Muscle of arm (tissue), 12 donors: ENCODE measurements around the gene MCF2L. TPM values are rescaled to one million over a fixed set of nuclear protein-coding genes. Genes with fewer than 3 reads are reported as not detected.

ENCODE experiments used
- DNase-seq: peaks from one replicate; pipeline ENCODE4 v3.0.0-alpha.2; 2013
- polyA plus RNA-seq, 12 donors: library from polyadenylated mRNA; unstranded; fragments of 120-200 nt; gene quantifications; one replicate each; pipeline ENCODE4 v1.2.1, GENCODE V29; 2013; ENCODE audit not compliant: insufficient read length in 12 of 12

The MCF2L gene
- polyA plus RNA-seq, 12 donors, result 13.7 to 50.7 (median 22.0) TPM; not detected in 1

DNA sequence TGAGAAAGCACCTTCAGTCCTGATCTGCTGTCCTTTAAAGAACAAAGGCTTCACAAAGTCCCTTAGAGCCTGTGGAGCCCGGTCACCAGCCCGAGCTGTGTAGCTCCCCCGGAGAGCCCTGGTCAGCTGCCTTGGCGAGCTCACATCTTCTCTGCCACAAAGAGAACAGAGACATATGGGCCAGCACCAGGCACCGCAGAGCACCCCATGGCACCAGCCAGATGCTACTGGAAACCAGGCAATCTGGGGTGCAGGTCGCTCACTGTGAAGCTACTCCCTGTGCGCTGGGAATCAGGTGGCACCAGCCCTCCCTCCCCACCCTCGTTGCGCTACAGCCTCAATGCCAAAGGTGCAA is 92.2 kb downstream of the MCF2L start:
- DNase-seq, result no peak

DNA sequence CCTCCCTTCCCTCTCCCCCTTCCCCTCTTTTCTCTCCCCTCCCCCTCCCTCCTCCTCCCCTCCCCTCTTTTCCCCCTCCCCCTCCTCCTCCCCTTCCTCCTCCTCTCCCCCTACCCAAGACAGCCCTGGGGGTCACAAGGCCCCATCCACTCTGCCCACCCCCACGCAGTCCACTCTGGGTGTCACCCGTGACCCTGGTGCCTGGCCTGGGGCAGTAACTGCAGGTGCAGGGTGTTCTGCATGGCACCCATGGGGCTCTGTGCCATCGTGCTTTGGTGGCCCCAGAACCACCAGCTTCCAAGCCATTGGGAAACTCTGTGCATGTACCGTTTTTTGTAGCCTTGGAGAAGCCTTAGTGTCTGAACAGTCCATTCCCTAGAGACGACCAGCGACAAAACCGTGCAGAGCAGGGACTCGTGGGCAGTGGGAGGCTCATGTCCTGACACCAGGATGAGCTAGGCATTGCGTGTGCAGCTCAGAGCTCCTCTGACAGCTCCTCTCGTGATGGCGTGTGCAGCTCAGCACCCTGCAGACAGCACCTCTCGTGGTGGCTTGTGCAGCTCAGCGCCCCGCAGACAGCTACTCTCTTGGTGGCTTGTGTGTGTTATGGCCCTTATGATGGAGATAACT is 92.9 kb downstream of the MCF2L start:
- no peak for DNase-seq

DNA sequence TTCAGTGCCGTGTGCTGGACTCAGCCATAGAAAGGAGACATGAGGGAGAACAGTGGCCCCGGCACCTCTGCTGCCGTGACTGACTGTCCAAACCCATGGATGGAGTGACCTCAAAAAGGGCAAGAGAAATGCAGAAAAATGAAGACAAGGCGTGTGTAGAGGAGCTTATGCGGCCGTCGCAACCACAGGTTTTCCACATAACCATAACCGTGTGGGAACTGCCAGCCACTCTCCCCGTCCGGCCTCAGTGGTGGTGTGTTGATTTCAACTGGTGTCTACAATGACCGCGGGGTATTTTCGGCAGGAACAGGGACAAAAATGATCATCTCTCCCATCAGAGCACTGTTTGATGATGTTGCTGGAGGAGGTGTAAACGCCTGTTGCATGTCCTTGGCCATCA is 93.7 kb downstream of the MCF2L start:
- no peak for DNase-seq

DNA sequence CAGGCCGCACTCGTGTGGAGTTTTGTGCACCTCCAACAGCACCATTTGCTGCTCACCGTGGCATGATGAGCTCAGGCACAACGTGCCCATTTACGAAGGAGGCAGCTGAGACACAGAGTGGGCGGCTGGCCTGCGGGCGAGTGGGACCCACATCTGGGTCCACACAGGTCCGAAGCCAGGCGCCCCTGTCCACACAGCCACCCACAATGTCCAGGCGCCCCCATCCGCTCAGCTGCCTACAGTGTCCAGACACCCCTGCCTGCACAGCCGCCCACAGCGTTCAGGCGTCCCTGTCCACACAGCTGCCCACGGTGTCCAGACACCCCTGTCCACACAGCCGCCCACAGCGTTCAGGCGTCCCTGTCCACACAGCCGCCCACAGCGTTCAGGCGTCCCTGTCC is 94.1 kb downstream of the MCF2L start:
- no peak for DNase-seq

DNA sequence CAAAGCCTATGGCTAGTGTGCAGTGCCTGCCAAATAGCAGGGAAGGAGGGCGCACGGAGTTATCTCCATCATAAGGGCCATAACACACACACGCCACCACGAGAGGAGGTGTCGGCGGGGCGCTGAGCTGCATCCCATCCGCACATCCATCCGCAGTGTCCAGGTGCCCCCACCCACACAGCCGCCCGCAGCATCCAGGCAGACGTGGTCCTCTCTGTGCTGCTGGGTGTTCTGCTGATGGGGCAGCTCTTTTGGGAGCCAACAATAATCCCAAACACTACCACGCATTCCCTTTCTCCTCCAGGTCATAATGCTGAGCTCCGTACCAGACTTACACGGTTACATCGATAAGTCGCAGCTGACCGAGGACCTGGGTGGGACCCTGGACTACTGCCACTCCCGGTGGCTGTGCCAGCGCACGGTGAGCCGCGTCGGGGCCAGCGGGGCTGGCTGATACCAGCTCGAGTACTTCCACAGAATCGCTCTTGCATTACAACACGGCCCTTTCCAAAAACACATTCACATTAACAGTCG is 95.1 kb downstream of the MCF2L start:
- DNase-seq, result no peak

DNA sequence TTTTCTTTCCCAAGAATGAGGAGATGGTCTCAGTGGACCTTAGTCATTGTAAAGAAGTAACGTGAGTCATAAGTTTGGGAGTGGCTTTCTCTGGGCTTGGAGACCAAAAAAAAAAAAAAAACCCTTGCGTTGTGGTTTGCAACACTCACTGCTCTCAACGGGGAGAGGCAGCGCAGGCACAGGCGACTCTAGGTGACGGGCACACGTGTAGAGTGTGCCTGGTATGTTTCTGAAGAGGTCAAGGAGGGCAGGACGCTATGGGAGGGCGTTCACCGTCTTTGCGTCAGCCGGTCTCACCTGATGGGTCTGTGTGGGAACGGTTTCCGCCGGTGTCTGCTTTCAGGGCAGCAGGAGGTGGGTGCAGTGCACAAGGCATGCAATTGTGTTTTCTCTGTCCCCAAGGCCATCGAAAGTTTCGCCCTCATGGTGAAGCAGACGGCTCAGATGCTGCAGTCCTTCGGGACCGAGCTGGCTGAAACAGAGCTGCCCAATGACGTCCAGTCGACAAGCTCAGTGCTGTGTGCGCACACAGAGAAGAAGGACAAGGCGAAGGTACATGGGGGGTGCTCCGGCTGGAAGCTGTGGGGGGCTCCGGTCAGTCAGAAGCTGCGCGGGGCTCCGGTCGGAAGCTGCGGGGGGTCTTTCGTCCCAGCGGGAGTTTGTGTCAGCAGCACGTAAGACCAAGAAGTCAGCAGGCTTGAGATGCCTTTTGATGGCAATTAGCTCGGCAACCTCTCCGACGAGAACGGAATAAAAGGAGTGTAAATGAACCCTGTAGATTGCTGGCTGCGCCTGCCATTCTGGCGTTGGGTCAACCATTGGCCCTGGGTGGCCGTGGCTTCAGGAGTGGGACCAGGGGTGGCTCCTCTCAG is 95.8 kb downstream of the MCF2L start:
- DNase-seq, result peak; percentile 81

DNA sequence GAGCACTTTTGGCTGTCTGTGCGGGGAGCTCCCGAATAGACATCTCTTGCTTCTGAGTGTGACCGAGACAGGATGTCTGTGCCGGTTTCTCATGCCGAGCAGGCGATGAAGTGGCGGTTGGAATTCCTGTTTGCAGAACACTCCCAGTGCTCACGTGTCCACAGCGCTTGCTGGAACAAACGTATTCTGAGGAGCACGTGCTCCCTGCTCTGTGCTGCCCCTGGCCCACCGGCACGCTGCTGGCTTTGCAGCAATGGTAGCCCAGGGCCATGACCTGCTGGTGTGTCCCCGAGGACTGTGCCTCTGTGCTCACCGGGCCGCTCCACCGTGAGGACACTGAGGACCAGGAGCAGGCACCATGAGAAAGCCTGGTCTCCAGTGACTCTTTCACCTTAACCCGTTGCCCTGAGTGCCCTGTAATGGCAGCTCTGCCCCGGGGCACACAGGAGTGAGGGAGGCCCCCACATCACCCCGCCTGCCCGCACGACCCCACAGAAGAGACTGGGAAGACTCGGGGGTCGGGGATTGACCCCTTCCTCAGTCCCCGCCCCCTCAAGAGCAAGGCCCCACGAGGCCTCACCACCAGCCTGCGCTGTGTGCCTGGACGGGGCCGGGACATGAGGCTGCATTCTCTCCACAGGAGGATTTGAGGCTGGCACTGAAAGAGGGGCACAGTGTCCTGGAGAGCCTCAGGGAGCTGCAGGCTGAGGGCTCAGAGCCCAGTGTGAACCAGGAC is 96.6 kb downstream of the MCF2L start:
- no peak for DNase-seq

DNA sequence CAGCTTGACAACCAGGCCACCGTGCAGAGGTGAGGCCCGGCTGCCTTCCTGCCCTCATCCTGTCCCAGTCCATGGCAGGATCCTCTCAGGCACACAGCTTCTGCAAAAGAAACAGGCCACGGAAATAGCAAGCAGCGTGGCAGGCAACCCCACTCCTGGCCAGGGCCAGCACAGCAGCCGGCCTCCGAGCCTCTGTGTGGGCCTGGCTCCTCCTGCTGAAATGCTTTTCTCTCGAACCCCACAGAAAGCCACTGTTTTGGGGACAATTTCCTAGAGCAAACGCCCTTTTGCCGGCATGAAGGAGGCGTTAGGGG is 97.1 kb downstream of the MCF2L start:
- no peak for DNase-seq

DNA sequence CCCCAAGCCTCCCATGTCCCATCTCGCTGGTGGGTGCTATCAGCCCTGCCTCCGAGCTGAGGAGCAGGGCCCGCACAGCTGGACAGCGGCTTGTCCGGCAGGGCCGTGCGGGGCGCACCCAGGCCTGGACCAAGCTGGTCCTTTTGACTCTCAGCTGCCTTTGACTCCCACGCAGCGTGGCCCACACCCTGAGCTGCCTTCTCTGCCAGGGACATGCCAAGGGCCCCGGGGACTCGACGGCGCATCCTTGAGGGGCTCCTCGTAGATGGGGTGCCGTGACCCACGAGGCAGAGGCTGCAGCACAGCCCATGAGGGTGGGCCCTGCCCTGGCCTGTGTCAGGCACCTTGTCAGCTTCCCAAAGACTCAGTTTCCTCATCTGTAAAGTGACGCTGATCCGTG is 97.7 kb downstream of the MCF2L start:
- no peak for DNase-seq

DNA sequence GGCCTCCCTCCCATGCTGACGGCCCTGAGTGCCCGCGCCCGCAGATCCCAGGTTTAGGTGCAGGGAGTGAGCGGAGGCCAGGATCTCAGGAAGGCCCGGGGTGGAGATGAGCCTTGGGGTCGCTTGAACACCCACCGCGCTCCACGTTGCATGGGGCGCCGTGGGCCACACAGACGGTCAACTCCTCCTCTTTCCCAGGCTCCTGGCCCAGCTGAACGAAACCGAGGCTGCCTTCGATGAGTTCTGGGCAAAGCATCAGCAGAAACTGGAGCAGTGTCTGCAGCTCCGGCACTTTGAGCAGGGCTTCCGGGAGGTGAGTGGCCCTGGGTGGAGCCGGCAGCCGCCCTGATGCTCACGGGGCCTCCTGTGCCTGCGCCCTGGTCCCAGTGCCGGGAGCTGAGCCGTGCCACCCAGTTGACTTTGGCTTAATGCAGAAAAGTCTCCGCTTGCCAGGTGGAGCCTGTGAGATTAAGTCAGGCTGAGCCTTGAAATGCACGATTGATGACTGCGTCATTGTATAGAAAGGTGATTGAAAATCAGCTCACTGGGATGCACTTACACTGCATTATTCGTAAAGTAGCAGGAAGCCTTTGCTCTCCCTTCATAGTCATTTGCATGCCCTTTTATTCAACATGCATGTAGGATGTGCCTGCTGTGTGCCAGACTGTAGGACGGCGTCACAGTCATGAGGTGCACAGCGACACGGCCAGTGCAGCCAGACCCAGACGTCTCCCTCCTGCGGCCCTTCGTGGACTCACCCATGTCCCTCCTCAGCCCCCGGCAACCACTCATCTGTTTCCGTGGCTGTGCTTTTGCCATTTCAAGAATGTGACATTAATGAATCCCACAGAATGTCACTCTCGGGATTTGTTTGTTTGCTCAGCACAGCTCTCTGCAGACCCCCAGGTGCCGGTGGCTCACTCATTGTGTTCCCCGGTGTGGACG is 101.1 kb downstream of the MCF2L start:
- DNase-seq, result no peak

DNA sequence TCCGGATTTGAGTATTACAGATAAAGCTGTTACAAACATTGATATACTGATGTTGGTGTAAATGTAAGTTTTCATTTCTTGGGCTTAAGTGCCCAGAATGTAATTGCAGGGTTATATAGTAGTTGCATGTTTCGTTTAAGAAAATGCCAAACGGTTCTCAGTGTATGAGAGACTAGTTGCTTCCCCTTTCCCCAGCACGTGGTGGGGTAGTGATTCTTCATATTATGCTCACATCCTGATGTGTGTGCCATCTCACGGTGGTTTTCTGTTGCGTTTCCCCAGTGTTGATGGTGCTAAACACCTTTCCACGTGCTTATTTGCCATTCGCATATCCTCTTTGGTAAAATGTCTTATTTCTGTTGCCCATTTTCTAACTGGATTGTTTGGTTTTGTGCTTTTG is 101.8 kb downstream of the MCF2L start:
- DNase-seq, result no peak

DNA sequence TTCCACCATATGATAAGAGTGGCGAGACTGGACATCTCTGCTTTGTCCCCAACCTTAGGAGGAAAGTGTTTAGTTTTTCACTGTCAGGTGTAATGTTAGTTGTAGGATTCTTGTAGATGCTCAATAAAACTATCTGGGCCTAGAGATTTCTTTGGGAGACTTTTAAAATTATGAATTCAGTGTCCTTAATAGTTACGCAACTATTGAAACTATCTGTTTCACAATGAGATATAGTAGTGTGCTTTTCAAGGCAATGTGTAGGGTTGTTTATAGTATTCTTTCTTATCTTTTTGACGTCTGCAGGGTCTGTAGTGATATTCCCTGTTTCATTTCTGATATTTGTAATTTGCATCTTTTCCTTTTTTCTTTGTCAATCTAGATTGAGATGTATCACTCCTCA is 103.4 kb downstream of the MCF2L start:
- no peak for DNase-seq

DNA sequence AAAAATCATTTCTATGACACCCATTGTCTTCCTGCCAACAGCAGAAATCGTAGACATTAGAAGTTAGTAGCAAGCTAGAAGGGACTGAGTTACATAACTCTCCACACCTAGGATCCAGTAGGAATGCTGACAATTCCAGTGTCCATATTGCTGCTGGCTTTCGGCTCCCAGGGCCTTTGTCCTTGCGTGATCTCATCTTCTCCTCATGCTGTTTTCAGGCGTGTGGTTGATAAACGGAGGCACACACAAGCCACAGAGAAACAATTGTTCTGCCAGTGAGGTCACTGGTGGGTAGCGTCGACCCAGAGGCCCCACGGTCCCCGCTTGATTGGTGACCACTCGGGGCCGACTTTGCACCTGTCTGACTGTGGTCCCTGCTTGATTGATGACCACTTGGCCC is 104.9 kb downstream of the MCF2L start:
- no peak for DNase-seq

DNA sequence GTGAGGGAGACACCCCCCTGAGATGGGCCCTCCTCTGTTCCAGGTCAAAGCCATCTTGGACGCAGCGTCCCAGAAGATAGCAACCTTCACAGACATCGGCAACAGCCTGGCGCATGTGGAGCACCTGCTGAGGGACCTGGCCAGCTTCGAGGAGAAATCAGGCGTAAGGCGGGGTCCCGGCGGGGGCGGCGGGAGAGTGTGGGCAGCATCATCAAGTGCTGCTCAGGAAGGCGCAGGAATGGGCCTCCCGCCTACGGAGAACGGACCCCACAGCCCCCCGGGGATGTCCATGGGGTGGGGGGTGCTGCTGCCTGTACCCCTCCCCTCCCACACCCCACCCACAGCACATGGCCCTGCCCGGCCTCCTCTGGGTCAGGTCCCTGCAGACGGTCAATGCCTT is 105.4 kb downstream of the MCF2L start:
- no peak for DNase-seq

DNA sequence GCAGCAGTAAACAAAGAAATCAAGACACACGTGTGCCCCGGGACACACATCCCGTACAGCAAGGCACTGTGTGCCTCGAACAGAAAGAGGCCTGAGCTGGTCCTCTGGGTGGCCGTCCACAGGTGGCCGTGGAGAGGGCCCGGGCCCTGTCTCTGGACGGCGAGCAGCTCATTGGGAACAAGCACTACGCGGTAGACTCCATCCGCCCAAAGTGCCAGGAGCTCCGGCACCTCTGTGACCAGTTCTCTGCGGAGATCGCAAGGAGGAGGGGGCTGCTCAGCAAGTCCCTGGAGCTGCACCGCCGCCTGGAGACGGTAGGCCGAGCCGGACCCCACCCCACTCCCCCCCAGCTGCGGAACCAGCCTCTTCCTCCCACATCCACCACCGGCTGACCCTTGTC is 105.9 kb downstream of the MCF2L start:
- DNase-seq, result no peak

DNA sequence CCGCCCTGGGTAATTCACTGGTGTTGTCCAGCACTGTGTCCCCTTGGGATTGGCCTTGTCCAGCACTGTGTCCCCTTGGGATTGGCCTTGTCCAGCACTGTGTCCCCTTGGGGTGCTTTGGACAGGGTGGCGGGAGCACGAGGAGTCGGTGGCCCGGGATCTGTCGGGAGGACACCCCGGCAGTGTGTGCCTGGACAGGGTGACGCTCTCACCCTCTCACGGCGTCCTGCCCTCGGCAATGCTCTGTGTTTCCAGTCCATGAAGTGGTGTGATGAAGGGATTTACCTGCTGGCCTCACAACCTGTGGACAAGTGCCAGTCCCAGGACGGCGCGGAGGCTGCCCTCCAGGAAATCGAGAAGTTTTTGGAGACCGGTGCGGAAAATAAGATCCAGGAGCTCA is 106.7 kb downstream of the MCF2L start:
- no peak for DNase-seq

DNA sequence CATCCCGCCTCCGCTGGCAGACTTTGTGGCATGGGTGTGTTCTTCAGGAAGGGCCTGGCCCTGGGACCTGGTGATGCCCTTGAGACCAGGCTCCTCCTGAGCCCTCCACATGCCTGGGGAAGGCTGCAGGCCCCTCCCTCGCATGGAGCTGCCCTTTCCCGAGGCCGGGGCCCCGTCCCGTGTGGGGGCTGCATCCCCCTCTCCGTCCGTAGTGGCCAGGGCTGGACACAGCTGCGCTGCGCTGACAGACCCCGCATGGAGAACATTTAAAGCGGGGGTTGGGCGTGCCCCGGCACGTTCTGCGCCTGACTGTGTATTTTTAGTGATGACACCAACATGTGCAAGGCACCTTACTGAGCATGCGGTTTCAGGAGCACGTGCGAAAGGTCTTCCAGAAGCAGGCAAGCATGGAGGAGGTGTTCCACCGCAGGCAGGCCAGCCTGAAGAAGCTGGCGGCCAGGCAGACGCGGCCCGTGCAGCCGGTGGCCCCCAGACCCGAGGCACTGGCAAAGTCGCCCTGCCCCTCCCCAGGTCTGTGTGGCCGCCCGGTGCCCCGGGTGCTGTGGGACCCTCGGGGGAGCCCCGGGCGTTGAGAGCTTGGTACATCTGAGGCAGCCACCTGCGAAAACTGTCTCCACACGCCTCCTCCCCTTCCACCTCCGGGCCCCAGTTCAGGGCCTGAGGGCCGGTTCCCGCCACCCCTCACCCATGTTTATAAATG is 107.8 kb downstream of the MCF2L start:
- DNase-seq, result no peak

DNA sequence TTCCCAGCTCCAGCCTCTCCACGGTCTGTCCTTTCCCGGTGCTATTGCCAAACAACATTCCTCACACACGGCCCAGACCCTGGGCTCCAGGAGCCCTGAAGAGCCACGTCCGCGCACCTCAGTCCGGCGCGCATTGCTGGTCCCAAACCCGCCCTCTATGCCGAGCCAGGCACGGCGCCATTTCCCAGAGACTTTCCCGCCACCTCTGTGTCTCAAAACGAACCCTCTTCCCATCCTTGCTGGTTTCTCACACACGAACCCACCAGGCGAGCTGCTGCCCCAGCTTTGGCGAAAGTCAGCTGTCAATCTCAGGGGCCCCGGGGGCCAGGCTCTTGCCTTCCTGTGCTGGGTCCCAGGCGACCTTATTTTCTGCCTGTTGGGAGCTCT is 108.5 kb downstream of the MCF2L start:
- no peak for DNase-seq

DNA sequence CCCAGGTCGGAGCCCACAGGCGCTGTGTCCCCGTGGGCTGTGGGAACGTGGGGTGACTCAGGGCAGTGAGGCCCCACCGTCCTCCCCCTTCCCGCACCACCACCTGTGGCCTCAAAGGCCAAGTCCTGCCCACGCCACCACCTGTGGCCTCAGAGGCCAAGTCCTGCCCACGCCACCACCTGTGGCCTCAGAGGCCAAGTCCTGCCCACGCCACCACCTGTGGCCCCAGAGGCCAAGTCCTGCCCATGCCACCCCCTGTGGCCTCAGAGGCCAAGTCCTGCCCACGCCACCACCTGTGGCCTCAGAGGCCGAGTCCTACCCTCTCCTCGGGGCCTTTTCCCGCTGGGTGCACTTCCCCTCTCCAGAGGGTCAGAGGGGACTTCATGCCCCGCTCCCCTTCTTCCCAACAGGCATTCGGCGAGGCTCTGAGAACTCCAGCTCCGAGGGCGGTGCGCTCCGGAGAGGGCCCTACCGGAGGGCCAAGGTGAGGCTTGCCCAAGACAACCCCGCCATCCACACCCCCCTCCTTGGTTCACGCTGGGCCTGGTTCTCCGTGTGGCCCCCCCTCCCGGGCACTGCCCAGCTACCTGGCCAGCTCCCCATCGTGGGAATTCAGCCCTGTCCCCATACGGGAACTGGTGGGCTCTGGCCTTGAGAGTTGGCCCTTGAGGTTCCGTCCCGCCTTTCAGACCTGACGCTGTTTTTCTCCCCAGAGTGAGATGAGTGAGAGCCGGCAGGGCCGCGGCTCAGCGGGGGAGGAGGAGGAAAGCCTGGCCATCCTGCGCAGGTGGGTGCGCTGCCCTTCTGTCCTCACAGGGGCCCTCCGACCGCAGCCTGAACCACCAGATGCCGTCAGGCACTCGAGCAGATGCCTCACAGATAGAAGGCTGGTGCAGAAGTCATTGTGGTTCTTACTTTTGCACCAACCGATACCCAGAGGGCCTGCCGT is 109.2 kb downstream of the MCF2L start:
- DNase-seq, result no peak
